GM19463 (cell line): ENCODE data around the gene CALHM2.
"Not testable (repeated sequence)": the region's sequence is repeated elsewhere in the genome, so short reads cannot be mapped to it uniquely, and the experiment has no call there.

Experiments
- ATAC-seq: cut with Tn5 transposase; IDR thresholded peaks from one replicate; pipeline ENCODE4 v1.9.1; 2021; ENCODE audit warnings: mild to moderate bottlenecking, moderate library complexity; ENCODE audit not compliant: unreplicated experiment

The CALHM2 gene, protein sequence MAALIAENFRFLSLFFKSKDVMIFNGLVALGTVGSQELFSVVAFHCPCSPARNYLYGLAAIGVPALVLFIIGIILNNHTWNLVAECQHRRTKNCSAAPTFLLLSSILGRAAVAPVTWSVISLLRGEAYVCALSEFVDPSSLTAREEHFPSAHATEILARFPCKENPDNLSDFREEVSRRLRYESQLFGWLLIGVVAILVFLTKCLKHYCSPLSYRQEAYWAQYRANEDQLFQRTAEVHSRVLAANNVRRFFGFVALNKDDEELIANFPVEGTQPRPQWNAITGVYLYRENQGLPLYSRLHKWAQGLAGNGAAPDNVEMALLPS

DNA sequence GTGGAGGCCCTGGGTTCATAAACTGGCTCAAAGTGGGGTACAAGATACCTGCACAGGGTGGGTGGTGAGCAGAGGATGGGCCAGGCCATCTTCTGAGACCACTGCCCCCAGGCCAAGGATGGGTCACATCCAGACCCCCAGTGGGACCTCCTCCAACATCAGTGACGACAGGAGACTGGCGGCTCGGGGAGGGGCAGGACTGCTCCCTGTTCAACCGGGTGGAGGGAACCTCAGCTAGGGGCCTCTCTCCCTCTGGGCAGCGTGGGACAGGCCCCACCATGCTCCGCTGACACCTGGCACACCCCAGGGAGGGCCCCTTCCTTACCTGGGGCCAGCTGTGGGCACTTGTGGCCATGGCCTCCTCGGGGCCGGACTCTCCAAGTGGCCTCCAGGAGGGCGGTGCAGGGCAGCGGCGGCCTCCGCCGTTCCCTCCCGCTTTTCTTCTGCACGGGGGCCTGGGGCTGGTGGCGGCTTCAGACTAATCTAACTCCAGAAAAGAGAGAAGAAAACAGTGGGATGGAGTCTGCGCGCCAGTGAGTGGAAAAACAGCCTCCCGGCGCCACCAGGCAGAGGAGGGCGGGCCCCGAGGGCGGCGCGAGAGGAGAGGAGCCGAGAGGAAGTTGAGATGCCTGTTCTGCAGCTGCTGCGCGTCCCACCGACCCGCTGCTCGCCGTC is at the start of gene CALHM2:
TSS of gene CALHM2 (minus strand) at position 540 of the 675 bp plus-strand sequence. CDS start 2,429 bp downstream, outside the sequence.
- peak; percentile 76 for ATAC-seq

DNA sequence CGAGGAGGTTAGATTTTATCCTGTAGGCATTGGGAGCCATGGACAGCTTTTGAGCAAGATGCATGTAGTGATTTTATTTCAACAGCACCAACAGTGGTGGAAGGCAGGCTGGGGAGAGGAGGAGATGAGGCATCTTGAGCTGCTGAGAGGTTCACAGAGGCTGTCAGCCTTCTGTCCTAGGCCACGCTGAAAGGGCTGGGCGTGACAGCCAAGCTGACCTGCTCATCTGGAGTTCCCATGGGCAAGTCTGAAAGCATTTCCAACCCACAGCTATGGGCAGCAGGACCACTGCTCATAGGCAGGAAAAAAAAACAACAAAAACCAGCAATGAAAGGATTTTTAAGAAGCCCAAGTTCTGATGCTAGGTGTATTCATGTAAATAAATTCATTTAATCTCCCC is 49.0 kb upstream of the CALHM2 start:
- no peak for ATAC-seq

DNA sequence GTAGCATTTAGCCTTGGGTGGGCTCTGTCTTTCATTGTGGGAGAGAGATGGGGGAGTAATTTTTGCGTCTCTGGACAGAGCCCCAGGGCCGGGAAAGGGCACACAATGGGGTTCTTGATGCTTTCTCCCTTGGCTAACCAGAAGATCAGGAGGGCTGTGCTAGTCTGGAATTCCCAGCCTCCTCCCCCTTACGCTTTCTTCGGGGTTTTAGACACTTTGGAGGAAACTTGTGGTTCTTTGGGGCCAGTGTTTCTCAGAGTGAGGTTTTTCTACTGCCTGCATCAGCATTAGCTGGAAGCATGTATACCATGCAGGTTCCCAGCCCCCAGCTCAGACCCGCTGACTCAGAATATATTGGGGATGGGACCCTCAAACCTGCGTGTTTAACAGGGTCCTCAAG is 48.3 kb upstream of the CALHM2 start:
- ATAC-seq = no peak

DNA sequence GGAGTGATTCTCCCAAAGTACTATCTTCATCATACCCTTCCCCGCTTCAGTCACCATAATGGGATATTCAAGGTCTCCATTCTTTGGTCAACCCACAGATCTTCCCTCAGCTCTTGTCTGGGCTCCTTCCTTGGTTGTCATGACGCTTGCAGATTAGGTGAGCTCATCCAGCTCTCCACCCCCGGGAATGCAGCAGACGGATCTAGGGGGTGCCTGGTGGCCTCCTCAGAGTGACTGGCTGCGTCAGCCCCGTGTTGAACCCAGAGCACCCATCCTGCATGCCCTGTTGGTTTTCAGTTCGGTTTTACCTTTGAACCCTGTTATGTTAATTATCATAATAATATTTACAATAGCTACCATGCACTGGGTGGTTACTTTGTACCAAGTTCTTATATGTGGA is 47.7 kb upstream of the CALHM2 start:
- no peak for ATAC-seq

DNA sequence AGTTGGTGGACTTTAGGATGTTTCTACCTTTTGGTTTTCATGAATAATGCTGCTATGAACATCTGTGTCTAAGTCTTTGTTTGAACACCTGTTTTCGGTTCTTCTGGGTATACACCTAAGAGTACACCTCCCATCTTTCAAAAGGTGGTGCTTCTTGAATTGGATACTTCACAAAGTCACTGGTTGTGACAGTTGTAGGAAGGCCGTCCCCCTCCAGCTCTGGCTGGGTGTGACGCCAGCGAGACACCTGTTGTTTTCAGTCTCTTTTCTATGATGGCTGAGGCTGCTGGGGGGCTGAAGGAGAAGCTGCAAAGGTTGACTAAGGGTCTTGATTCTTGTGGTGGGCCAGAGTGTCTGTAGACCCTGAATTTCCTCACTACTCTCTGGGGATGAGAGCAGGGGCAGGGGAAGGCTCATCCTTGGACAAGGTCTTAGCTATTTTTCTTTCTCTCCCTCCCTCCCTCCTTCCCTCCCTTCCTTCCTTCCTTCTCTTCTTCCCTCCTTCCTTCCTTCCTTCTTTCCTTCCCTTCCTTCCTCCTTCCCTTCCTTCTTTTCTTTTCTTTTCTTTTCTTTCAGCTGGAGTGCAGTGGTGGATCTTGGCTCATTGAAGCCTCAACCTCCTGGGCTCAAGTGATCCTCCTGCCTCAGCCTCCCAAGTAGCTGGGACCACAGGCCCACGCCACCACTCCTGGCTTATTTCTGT is 46.9 kb upstream of the CALHM2 start:
- ATAC-seq = no peak

DNA sequence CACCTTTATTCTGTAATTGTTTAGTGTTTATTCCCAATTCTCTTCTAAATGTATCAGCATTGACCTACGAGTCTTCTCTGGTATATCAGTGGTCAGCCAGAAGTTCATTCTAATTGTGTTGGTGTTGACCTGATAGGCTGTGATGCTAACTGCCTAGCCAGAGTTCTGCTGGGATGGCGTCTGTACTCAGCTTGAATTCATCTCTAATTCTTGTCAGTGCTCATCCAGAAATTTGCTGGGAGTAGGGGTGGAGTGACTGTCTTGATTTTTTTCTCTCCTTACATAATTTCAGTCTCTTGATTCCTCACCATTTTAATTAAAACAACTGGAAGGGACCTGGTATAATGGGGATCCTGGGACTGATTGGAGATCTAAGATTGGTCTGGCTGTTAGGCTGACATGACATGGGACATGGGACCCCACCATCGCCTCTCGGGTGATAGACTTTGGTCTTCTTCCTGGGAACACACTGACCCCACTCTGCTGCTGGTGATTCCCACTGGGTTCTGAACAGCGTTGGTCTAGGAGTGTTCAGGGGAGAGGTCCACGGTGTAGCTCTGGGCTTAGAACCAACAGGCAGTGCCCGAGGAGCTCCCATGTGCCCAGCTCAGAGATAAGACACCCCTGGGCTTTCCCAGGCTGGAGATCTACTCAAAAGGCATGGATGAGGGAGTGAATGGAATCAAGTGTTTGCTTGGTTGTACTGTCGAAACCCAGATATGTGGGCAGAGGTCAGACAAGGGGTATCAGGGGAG is 45.2 kb upstream of the CALHM2 start:
- ATAC-seq = no peak

DNA sequence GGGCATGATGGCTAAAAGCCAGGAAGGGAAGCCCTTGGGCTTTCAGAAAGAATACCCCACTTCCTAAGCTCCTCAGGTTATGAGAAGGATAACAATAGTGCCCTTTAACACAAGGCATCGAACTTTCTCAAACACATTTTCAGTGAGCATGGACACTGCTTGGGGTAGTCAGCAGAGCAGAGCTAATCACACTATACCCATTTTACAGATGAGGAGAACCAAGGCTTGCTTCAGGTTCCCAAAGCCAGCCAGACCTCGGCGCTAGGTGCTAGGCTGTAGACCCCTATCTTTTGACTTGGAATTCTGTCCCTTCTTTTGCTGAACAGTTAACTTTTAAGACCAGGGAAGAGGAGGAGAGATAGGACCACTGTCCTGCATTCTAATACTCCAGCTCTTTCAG is 43.2 kb upstream of the CALHM2 start:
- ATAC-seq = no peak

DNA sequence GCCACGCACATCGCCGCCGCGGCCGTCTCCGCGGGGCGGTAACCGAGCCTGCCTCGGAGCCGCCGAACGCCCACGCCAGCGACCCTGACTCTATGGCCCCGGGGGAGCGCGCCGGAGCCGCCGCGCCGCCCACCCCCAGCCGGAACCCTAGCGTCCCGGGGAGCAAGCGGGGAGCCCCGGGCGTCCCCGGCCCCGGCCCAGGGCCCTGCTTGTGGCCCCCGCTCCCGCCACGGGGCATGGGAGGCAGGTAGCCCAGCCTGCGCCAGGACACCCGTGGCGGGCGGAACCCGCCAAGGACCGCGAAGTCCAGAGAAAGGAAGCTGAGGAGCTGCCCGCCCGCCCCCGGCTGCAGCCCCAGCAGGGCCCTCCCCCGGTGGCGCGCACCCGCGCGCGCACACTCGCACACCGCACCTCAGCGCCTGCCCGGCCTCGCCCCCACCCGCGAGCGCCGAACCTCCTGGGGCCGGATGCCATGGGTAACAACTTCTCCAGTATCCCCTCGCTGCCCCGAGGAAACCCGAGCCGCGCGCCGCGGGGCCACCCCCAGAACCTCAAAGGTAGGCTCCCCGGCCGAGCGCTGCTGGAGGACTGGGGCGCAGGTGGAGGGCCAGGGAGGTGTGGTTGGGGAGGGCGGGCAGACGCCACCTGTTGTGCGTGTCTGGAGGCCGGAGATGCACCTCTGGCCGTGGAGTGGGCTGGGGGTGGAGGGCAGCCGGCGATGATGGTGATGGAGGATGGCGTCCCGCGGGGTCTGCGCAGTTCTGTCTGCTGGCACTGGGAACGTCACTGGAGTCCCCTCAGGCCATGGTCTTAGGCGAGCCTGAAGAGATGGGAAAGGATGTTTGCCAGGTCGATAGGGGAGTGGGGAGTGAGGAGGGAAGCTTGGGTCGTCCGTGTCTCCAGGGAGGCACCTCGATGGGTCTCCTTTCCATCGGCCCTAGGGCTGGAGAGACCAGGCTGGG is 42.0 kb upstream of the CALHM2 start:
- no peak for ATAC-seq

DNA sequence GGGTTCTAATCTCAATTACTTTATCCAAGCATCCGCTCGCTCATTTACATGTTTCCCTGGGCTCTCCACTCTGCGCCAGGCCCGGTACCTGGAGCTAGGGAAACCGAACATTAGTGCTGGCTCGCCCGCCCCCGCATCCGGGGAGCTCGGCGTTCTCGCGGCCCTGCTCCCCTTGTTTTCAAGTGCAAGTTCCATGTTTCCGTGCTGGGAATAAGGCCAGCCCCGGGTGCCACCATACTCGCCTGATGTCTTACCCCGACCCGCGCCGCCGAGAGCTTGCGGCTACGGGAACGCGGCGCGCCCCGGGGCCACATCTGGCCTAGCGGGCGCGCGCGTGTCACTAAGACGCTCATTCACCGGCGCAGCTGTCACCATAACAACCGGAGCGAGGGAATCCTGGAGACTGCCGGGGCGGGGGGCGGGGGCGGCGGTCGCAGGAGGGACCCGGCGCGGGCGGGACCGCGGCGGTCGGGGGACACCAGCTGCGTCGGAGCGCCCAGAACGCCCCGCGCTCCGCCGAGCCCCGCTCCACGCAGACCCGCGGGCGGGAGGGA is 41.3 kb upstream of the CALHM2 start, which contains the start of gene NEURL1:
TSS of gene NEURL1 (plus strand) at position 344 of the 554 bp plus-strand sequence. CDS start 683 bp downstream, outside the sequence.
- no peak for ATAC-seq

DNA sequence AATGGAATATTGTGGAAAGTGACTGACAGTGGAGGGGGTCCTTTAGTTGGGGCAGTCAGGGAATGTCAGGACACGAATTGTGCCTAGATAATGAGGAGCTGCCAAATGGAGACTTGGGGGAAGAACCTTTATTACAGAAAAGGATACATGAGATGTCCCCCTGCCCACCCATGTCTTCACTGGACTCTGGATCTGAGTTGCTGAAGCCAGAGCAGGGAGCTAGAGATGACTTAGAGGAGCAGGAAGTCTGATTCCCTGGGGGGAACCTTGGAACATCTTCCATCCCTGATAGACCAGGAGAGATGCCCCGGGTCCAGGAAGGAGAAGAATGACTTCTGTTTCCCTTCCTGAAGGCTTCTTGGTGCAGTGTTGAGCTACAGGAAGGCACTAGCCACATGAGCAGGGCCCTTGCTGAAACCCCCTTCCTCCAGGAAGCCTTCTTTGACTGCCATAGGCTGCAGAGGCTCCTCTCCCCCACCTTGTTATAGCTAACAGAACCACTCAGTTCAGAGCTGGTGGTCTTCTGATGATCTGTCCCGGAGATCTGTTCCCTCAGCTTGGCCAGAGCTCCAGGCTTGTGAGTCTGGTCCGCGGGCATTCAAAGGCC is 40.6 kb upstream of the CALHM2 start:
- no peak for ATAC-seq

DNA sequence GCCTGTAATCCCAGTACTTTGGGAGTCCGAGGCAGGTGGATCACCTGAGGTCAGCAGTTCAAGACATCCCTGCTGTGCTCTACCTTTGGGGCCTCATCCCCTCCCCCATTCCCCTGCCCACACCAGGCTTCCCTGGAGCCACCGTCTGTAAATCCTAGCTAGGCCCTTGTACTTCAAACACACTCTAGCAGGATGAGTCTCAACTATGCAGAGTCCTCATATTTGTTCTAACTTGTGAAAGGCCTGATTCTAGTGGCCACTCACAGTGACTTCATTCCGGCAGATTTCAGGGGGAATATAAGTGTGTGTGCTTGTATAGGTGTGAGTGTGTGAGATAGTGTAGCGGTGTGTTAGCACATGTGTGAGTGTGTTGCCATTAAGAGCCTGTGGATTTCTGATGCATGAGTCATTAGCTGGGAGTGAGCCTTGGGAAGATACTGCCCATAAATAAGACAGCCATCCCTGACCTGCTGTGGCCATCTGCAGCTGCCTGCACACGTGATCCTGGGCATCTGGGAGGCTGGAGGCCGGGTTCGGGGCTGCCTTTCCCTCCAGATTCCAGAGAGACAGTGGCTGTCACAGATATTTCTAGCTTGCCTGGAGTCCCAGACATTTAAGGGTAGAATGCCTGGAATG is 39.7 kb upstream of the CALHM2 start:
- ATAC-seq = no peak

DNA sequence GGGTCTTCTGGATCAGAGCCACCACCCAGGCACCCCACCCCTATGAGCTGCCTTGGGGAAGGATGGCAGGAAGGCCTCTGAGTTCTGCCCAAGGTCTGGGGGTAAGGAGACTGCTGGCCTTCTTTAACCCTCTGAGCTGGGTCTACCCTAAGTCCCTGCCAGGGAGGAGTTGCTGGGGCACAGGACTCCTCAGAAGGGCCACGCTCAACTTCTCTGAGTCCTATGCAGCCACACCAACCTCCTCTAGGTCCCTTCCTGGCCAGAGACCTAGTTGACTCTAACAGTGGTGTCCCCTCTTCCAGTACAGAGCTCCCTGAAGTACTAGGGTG is 38.8 kb upstream of the CALHM2 start:
- ATAC-seq = no peak

DNA sequence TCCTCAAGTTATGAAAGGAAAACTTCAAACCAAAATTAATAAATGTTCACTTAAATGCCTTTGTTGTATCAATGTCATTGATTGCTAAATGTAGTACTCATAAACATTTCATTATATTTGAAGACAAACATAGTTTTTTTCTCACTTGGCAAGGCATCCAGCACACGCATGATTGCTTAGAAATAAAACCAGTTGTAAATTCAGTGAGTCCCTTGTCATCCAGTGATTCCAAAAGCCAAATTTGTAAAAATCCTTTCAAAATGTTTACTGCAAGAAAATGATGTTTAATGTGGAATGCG is 35.2 kb upstream of the CALHM2 start:
- no peak for ATAC-seq

DNA sequence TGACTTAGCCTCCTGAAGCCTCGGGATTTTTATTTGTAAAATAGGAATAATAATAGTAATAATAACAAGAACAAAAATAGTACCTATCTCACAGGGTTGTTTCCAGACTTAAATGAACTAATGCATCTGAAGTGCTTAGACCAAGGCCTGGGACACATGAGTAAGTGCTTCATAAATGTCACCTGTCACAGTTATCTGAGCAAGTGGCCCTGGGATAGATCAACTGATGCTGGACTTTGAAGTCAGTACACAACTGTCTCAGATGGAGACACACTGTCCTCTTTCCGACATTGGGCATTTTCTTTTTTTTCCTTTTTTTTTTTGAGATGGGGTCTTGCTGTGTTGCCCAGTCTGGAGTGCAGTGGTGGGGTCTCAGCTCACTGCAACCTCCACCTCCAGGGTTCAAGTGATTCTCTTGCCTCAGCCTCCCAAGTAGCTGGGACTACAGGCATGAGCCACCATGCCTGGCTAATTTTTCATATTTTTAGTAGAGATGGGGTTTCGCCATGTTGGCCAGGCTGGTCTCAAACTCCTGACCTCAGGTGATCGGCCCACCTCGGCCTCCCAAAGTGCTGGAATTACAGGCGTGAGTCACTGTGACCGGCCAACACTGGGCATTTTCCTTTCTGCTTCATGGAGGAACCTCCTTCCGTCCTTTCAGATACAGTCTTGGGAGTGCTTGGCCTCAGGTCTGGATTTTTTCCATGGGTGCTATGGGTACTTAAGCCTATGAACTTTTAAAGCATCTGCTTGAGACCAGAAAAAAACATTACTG is 34.7 kb upstream of the CALHM2 start:
- ATAC-seq = not testable (repeated sequence)

DNA sequence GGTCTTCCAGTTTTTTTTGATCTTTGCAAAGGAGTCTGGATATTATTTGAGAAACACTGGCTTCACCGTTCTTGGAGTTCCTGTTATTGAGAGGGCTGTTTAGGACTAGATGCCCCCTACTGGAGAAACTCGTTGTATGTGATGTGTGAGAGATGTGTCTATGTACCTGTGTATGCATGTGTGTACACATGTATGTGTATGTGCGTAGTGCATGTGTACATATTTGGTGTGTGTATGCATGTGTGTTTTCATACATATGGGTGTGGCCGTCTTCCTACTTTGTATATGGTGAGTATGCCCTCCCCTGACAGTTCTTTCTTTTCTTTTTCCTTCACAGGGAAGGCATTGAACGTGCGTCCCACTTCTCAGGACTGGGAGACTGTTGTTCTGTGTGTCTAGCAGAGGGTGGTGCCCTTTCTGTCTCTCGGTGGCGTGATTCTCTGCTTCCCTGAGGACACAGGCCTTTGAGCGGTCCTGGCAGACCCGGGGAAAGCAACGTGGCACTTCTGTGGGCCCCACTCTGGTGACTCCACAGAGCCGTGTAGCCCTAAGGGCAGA is 29.9 kb upstream of the CALHM2 start:
- ATAC-seq = no peak

DNA sequence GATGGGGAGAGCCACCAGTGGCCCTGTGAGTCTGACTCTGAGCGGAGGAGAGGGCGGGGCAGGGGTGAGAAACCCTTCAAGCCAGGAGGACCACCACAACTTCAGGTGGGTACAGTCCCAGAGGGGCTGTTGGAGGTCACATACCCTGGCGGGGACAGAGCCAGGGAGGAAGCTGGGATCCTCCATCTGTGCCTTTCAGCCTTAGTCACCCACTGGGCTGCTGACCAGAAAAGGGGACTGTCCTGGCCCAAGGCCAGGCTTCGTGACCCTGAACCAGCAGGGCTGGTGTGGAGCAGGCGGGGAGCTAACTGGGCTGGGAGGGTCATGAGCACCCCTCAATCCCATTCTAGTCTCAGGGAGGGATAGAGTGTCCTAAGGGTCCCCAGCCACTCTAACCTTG is 28.4 kb upstream of the CALHM2 start:
- ATAC-seq = no peak

DNA sequence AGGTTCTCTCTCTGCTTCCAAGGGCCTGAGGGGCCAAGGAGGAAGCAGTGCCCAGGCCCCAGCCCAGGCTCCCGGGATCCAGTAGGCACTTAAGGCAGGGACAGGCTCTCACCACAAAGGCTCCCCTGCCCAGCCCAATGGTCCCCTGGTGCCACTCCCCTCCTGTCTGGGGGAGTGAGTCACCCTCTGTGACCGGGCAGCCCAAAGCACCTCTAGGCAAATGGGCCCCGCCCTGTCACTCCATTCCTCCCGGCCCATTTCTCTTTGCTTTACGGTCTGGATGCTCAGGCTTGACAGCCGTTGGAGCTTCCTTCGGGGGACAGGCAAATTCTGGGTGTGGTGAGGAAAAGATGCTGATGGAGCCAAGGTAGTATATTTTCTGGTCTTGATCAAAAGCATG is 27.0 kb upstream of the CALHM2 start, which contains the start of gene CALHM3:
TSS of gene CALHM3 (minus strand) at position 106 of the 400 bp plus-strand sequence. CDS start 208 bp downstream, outside the sequence.
- ATAC-seq = no peak

DNA sequence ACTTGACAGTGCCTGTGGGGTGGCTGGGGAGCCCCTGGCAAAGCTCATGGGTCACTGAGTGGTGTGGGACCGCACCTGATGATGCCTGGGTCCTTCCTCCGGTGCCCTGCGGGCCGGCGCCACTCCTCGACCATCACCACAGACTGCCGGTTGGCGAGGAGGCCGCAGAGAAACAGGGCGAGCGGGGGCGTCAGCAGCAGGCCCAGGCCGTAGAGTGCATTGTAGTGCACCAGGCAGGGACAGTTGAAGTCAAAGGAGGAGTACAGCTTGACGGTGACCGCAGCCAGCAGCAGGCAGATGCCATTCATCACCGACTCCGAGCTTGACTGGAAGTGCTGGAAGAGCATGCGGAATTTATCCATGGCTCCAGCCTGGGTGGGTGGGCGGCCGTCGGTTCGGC is 26.5 kb upstream of the CALHM2 start:
- no peak for ATAC-seq
